PC-3 (cell line): Measurements from ENCODE around the gene ANKS1B. TPM values are rescaled to one million over a fixed set of nuclear protein-coding genes. Genes with fewer than 3 reads are reported as not detected.

ENCODE experiments used
- ATAC-seq: fragments of 200-7000 bp; cut with Tn5 transposase; 2 replicates; pipeline ENCODE4 v1.9.1; 2020; ENCODE audit warnings: mild to moderate bottlenecking, moderate library complexity
- BruUV-seq: library from RNA; stranded (reverse); fragments of 400-500 nt; replicated peaks from 2 replicates; lab custom pipeline; 2021; lab: Mats Ljungman, UMichigan
- CTCF ChIA-PET: fragments of 300-600 bp; sonication (Branson Sonifier 250); formaldehyde crosslinking; loops from one replicate; lab custom pipeline; 2022; ENCODE audit warnings: antibody characterized with exemption; lab: Charles Lee
- POLR2A ChIA-PET: fragments of 300-600 bp; sonication (Branson Sonifier 250); formaldehyde crosslinking; loops from one replicate; lab custom pipeline; 2022; ENCODE audit warnings: antibody characterized with exemption; ENCODE audit not compliant: unreplicated experiment; lab: Charles Lee
- DNase-seq: peaks from one replicate; pipeline ENCODE4 v3.0.0-alpha.2; 2015
- H2AFZ ChIP-seq: fragments of 300-600 bp; sonication (generic); 2 replicates; pipeline ENCODE4 v1.6.0; 2016; ENCODE audit warnings: antibody characterized with exemption, low read length
- H3F3A ChIP-seq: fragments of 300-600 bp; sonication (generic); one replicate; pipeline ENCODE4 v1.6.0; 2017; ENCODE audit warnings: antibody characterized with exemption, low read length, control low read depth, mild to moderate bottlenecking; ENCODE audit not compliant: unreplicated experiment
- H3K27ac ChIP-seq: fragments of 300-600 bp; sonication (generic); 2 replicates; pipeline ENCODE4 v1.5.1; 2016; ENCODE audit warnings: mild to moderate bottlenecking, low read length
- H3K27me3 ChIP-seq: fragments of 300-600 bp; sonication (generic); 2 replicates; pipeline ENCODE4 v1.6.1; 2016; ENCODE audit warnings: low read length, mixed read lengths
- H3K36me3 ChIP-seq: fragments of 300-600 bp; sonication (generic); 2 replicates; pipeline ENCODE4 v1.6.1; 2016; ENCODE audit warnings: low read depth, mixed run types, low read length, mixed read lengths
- H3K4me1 ChIP-seq: fragments of 300-600 bp; sonication (generic); 2 replicates; pipeline ENCODE4 v1.5.1; 2016; ENCODE audit warnings: low read length; ENCODE audit not compliant: insufficient read depth
- H3K4me2 ChIP-seq: fragments of 300-600 bp; sonication (generic); 2 replicates; pipeline ENCODE4 v1.6.0; 2016; ENCODE audit warnings: low read length
- H3K4me3 ChIP-seq: fragments of 300-600 bp; sonication (generic); 2 replicates; pipeline ENCODE4 v1.5.1; 2016; ENCODE audit warnings: mild to moderate bottlenecking, low read length, mixed read lengths
- H3K79me2 ChIP-seq: fragments of 300-600 bp; sonication (generic); 2 replicates; pipeline ENCODE4 v1.6.1; 2017; ENCODE audit warnings: low read length, mixed read lengths
- H3K9ac ChIP-seq: fragments of 300-600 bp; sonication (generic); 2 replicates; pipeline ENCODE4 v1.6.0; 2016; ENCODE audit warnings: mild to moderate bottlenecking, low read length
- H3K9me2 ChIP-seq: fragments of 300-600 bp; sonication (generic); replicated peaks from 2 replicates; pipeline ENCODE4 v1.6.1; 2016; ENCODE audit warnings: mixed run types, low read length, mixed read lengths
- H3K9me3 ChIP-seq: fragments of 300-600 bp; sonication (generic); 2 replicates; pipeline ENCODE4 v1.6.1; 2016; ENCODE audit warnings: low read length, mixed read lengths
- H4K20me1 ChIP-seq: fragments of 300-600 bp; sonication (generic); 2 replicates; pipeline ENCODE4 v1.6.1; 2016; ENCODE audit warnings: low read length, mixed read lengths
- EZH2 ChIP-seq: fragments of 300-600 bp; sonication (generic); IDR thresholded peaks from one replicate; pipeline ENCODE4 v1.6.1; 2017; ENCODE audit warnings: antibody characterized with exemption, mild to moderate bottlenecking, low read length; ENCODE audit not compliant: unreplicated experiment
- EZH2phosphoT487 ChIP-seq: fragments of 300-600 bp; sonication (generic); IDR thresholded peaks from 2 replicates; pipeline ENCODE4 v1.6.1; 2018; ENCODE audit warnings: mild to moderate bottlenecking, antibody characterized with exemption, low read length, borderline replicate concordance
- intact Hi-C: fragments of 100-400 bp; cut with micrococcal nuclease; formaldehyde crosslinking; loops from 2 replicates; pipeline ENCODE4 v1.9.0; 2023
- total RNA-seq: library from RNA; depleted of rRNA; stranded (reverse); fragments of >200 nt; gene quantifications from 2 replicates; pipeline ENCODE4 v1.2.3, GENCODE V29; 2014
- TF ChIP-seq, protein P1 (sequence below): fragments of 300-600 bp; sonication (generic); conservative IDR thresholded peaks from 2 replicates; pipeline ENCODE4 v1.5.1; 2017; ENCODE audit warnings: antibody characterized with exemption, low read depth, mild to moderate bottlenecking, low read length

Gene ANKS1B
- total RNA-seq, 1 experiment from 2014 or later, result 0.07 TPM

DNA sequence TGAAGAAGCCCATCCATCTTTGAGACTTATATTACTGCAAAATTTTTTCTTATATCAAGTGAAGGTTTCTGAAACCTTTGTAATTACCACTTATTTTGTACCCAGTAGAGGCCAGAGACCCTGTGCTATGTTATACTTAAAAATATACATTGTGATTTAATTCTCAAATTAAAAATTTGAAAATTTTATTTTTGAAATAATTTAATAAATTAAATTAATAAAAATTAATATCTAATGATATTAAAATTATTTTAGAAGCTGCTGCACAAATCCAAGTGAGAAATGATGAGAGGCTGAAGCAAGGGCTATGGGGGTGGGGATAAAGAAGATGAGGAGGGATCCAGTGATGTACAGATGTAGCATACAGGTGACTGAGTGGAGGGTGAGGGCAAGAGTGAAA lies 1080.9 kb downstream of the ANKS1B start:
- no peak for TF ChIP-seq EZH2
- no peak for TF ChIP-seq EZH2phosphoT487
- TF ChIP-seq, protein P1, sequence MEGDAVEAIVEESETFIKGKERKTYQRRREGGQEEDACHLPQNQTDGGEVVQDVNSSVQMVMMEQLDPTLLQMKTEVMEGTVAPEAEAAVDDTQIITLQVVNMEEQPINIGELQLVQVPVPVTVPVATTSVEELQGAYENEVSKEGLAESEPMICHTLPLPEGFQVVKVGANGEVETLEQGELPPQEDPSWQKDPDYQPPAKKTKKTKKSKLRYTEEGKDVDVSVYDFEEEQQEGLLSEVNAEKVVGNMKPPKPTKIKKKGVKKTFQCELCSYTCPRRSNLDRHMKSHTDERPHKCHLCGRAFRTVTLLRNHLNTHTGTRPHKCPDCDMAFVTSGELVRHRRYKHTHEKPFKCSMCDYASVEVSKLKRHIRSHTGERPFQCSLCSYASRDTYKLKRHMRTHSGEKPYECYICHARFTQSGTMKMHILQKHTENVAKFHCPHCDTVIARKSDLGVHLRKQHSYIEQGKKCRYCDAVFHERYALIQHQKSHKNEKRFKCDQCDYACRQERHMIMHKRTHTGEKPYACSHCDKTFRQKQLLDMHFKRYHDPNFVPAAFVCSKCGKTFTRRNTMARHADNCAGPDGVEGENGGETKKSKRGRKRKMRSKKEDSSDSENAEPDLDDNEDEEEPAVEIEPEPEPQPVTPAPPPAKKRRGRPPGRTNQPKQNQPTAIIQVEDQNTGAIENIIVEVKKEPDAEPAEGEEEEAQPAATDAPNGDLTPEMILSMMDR, result no peak
- ChIA-PET POLR2A (interaction anchor here (0.5 kb wide), 1 partner anchor 265 kb away, joined by 3 read pairs; no protein-coding TSS in a partner anchor), CTCF (no interaction called here)
- Histone ChIP-seq H3K27me3 (no peaks in the 10 kb centered on the region), H3F3A (no peaks in the 10 kb centered on the region), H3K9me3 (no peaks in the 10 kb centered on the region), H4K20me1 (0 out of 2 replicates have a peak, but pooled peaks cover 5% of the 10 kb centered on the region), H2AFZ (no peak overlapping the region), H3K9me2 (no peaks in the 10 kb centered on the region), H3K27ac (no peak overlapping the region), H3K4me3 (no peak overlapping the region), H3K9ac (no peak overlapping the region), H3K4me1 (no peaks in the 10 kb centered on the region), H3K4me2 (no peak overlapping the region), H3K79me2 (no peaks in the 10 kb centered on the region), H3K36me3 (no peaks in the 10 kb centered on the region)
- no peak for ATAC-seq
- DNase-seq, result no peak
- intact Hi-C loops, result no loop called here
- no TSS peak for BruUV-seq

DNA sequence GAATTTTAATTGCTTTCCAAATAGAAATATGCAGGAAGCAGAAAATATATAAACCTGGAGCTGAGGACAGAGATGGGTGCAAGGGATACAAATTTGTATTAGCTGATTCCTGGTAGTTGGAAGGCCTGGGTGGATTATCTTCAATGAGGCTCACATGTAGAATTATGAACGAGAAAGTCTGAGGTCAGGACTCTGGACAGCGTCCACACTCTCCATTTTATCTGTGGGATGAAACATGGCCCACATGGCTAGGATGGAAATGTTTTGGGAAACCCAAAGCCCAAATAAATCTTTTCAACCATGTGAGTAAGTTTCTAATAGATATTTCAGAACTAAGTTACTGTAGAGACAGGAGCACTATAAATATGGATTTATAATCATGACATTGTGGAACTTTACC lies 1083.5 kb downstream of the ANKS1B start:
- ATAC-seq (no peak), DNase-seq (no peak)
- Histone ChIP-seq H3K9me3 (no peaks in the 10 kb centered on the region), H3K36me3 (no peaks in the 10 kb centered on the region), H3K4me1 (no peaks in the 10 kb centered on the region), H3K4me3 (no peak overlapping the region), H3K27ac (no peak overlapping the region), H2AFZ (no peak overlapping the region), H3F3A (no peaks in the 10 kb centered on the region), H3K9ac (no peak overlapping the region), H3K9me2 (no peaks in the 10 kb centered on the region), H3K79me2 (no peaks in the 10 kb centered on the region), H3K27me3 (peaks cover 12% of the 10 kb centered on the region), H3K4me2 (no peak overlapping the region), H4K20me1 (0 out of 2 replicates have a peak, but pooled peaks cover 5% of the 10 kb centered on the region)
- BruUV-seq, result no TSS peak
- intact Hi-C loops, result no loop called here
- no peak for TF ChIP-seq EZH2phosphoT487
- no peak for TF ChIP-seq EZH2
- TF ChIP-seq, protein P1, result no peak
- POLR2A ChIA-PET, result no interaction called here
- CTCF ChIA-PET, result no interaction called here

DNA sequence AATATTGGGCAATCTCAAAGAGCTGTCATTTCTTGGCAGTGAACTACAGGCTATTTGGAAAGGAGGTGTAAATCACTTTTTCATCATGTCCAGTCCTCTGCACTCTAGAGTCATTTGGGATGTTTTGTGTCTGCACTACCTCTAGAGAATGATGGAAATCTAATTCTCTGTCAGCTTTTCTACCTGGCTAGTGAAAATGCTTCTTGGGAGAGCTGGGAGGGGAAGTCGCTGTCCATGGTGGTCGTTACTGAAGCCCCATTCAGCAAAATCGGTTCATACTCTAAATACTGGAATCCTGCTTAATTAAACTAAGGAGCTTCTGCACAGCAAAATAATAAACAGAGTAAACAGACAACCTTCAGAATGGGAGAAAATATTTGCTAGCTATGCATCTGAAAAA lies 1087.8 kb downstream of the ANKS1B start:
- POLR2A ChIA-PET, result no interaction called here
- no peak overlapping the region for H3K4me3 ChIP-seq
- H3K9ac ChIP-seq, result no peak overlapping the region
- DNase-seq, result no peak
- no peak overlapping the region for H3K4me2 ChIP-seq
- 0 out of 2 replicates have a peak, but pooled peaks cover 5% of the 10 kb centered on the region for H4K20me1 ChIP-seq
- H3K4me1 ChIP-seq, result no peaks in the 10 kb centered on the region
- TF ChIP-seq EZH2 (no peak), EZH2phosphoT487 (no peak)
- TF ChIP-seq, protein P1, result no peak
- no peaks in the 10 kb centered on the region for H3K36me3 ChIP-seq
- no peaks in the 10 kb centered on the region for H3K9me2 ChIP-seq
- no TSS peak for BruUV-seq
- no peaks in the 10 kb centered on the region for H3K9me3 ChIP-seq
- intact Hi-C loops, result no loop called here
- no peak overlapping the region for H3K27ac ChIP-seq
- peaks cover 52% of the 10 kb centered on the region for H3K27me3 ChIP-seq
- no peak overlapping the region for H2AFZ ChIP-seq
- ATAC-seq, result no peak
- H3F3A ChIP-seq, result no peaks in the 10 kb centered on the region
- CTCF ChIA-PET, result interaction anchor here (0.5 kb wide), 1 partner anchor 194 kb away, joined by 9 read pairs; no protein-coding TSS in a partner anchor
- no peaks in the 10 kb centered on the region for H3K79me2 ChIP-seq
